CD14-positive monocyte (primary cell): ENCODE data around the gene C1orf74. TPM values are rescaled to one million over a fixed set of nuclear protein-coding genes. Genes with fewer than 3 reads are reported as not detected.

Experiments used
- DNase-seq, 3 donors: peaks; one replicate each; pipeline ENCODE4 v3.0.0-alpha.2; 2011 to 2022
- H2AFZ ChIP-seq: 2 replicates; pipeline ENCODE4 v1.6.0; 2012; ENCODE audit warnings: mild to moderate bottlenecking, low read depth, low read length, inconsistent platforms; ENCODE audit not compliant: insufficient read depth, poor library complexity, severe bottlenecking
- H3K27ac ChIP-seq, 2 donors: 1 replicate in 1 of 2; 2 replicates in 1 of 2; pipeline ENCODE4 v1.5.1; 2012 to 2013; ENCODE audit warnings: low read length in 2 of 2, control low read depth in 1 of 2, inconsistent platforms in 1 of 2, low read depth in 1 of 2, mild to moderate bottlenecking in 1 of 2
- H3K27me3 ChIP-seq, 2 donors: one replicate each; pipeline versions ENCODE4 v1.6.0 to v1.6.1; 2011 to 2013; ENCODE audit warnings: low read length in 2 of 2; ENCODE audit not compliant: control insufficient read depth in 2 of 2, insufficient read depth in 2 of 2
- H3K36me3 ChIP-seq, 2 donors: replicated peaks in 1 of 2; 1 replicate in 1 of 2; 2 replicates in 1 of 2; pipeline versions ENCODE4 v1.5.1 to v1.6.1; 2012 to 2013; ENCODE audit warnings: low read length in 2 of 2, control low read depth in 1 of 2, inconsistent platforms in 1 of 2, mild to moderate bottlenecking in 1 of 2; ENCODE audit not compliant: insufficient read depth in 2 of 2, control insufficient read depth in 1 of 2
- H3K4me1 ChIP-seq, 2 donors: 1 replicate in 1 of 2; 2 replicates in 1 of 2; pipeline versions ENCODE4 v1.5.1 to v1.6.1; 2012 to 2013; ENCODE audit warnings: low read length in 2 of 2, control low read depth in 1 of 2, inconsistent platforms in 1 of 2, mild to moderate bottlenecking in 1 of 2, moderate library complexity in 1 of 2; ENCODE audit not compliant: insufficient read depth in 2 of 2, control insufficient read depth in 1 of 2
- H3K4me2 ChIP-seq: replicated peaks from 2 replicates; pipeline ENCODE3; 2012; ENCODE audit warnings: low read length, moderate library complexity, mild to moderate bottlenecking; ENCODE audit not compliant: poor library complexity, severe bottlenecking; ENCODE audit errors: extremely low read depth
- H3K4me3 ChIP-seq, 3 experiments: fragments of 200-600 bp in 1 of 3; sonication (generic) in 1 of 3; replicated peaks in 1 of 3; 1 replicate in 2 of 3; 2 replicates in 1 of 3; pipeline ENCODE4 v1.5.1; 2011 to 2013; ENCODE audit warnings: low read length in 3 of 3, mild to moderate bottlenecking in 3 of 3, control low read depth in 2 of 3, low read depth in 2 of 3, inconsistent platforms in 1 of 3, moderate library complexity in 1 of 3
- H3K79me2 ChIP-seq: 2 replicates; pipeline ENCODE4 v1.6.0; 2012; ENCODE audit warnings: mild to moderate bottlenecking, control low read depth, inconsistent platforms, low read length, moderate library complexity; ENCODE audit not compliant: insufficient read depth
- H3K9ac ChIP-seq: 2 replicates; pipeline ENCODE4 v1.6.0; 2017; ENCODE audit warnings: low read length, mild to moderate bottlenecking; ENCODE audit not compliant: insufficient read depth, poor library complexity, severe bottlenecking
- H3K9me3 ChIP-seq, 2 donors: replicated peaks in 1 of 2; 1 replicate in 1 of 2; 2 replicates in 1 of 2; pipeline versions ENCODE4 v1.5.1 to v1.6.1; 2012 to 2013; ENCODE audit warnings: low read length in 2 of 2, control low read depth in 1 of 2; ENCODE audit not compliant: control insufficient read depth in 1 of 2, insufficient read depth in 1 of 2
- H4K20me1 ChIP-seq: 2 replicates; pipeline ENCODE4 v1.6.0; 2012; ENCODE audit warnings: mild to moderate bottlenecking, low read length, control low read depth, moderate library complexity; ENCODE audit not compliant: insufficient read depth
- H3K27ac Mint-ChIP-seq, 7 donors: one replicate each; pipeline ENCODE4 v1.8.0; 2020; ENCODE audit warnings: mild to moderate bottlenecking in 7 of 7, mixed read lengths in 7 of 7, moderate library complexity in 6 of 7, inconsistent platforms in 2 of 7
- H3K27me3 Mint-ChIP-seq, 3 donors: one replicate each; pipeline ENCODE4 v1.8.0; 2021 to 2022; ENCODE audit warnings: low read depth in 3 of 3, mild to moderate bottlenecking in 3 of 3, mixed read lengths in 3 of 3, moderate library complexity in 3 of 3, inconsistent platforms in 1 of 3
- H3K36me3 Mint-ChIP-seq, 2 donors: one replicate each; pipeline ENCODE4 v1.8.0; 2020; ENCODE audit warnings: mixed read lengths in 2 of 2, inconsistent platforms in 1 of 2, mild to moderate bottlenecking in 1 of 2
- H3K4me1 Mint-ChIP-seq: one replicate; pipeline ENCODE4 v1.8.0; 2020; ENCODE audit warnings: mild to moderate bottlenecking, mixed read lengths
- H3K4me3 Mint-ChIP-seq, 2 donors: one replicate each; pipeline ENCODE4 v1.8.0; 2020; ENCODE audit warnings: mild to moderate bottlenecking in 2 of 2, mixed read lengths in 2 of 2, moderate library complexity in 1 of 2
- H3K9me3 Mint-ChIP-seq, 7 donors: one replicate each; pipeline ENCODE4 v1.8.0; 2020 to 2022; ENCODE audit warnings: mixed read lengths in 7 of 7, mild to moderate bottlenecking in 6 of 7, moderate library complexity in 6 of 7, inconsistent platforms in 2 of 7
- WGBS: methylation state at CpG from one replicate; pipeline ENCODE4 v1.1.5; 2013; ENCODE audit warnings: missing lambda C conversion rate; ENCODE audit not compliant: insufficient coverage; 5-methylcytosine and 5-hydroxymethylcytosine counted together
- intact Hi-C, 2 donors: fragments of 100-400 bp; cut with micrococcal nuclease; formaldehyde crosslinking; loops; one replicate each; pipeline versions ENCODE4 v1.15.0 to v1.15.1; 2023
- polyA plus RNA-seq, 3 donors: library from polyadenylated mRNA; depleted of rRNA in 1 of 3; unstranded in 2 of 3; stranded (reverse) in 1 of 3; fragments of 300-500 nt in 2 of 3; fragments of >200 nt in 1 of 3; fragmentation: Illumina TruSeq in 2 of 3; gene quantifications; 1 replicate in 2 of 3; 2 replicates in 1 of 3; pipeline ENCODE4 v1.2.3, GENCODE V29; 2012 to 2021
- TF ChIP-seq, protein P1 (sequence below): fragments of 200-600 bp; IDR thresholded peaks from one replicate; pipeline ENCODE4 v1.8.0; 2022; ENCODE audit warnings: antibody characterized with exemption, mild to moderate bottlenecking

The C1orf74 gene
- polyA plus RNA-seq, 3 donors: 0.07 to 0.47 (median 0.19) TPM

- H3K4me1 ChIP-seq: peaks cover 19 to 28% of the 10 kb centered on the region in 2 donors
- no peak overlapping the region for H3K9ac ChIP-seq
- H3K9me3 ChIP-seq: no peaks in the 10 kb centered on the region
- 0% methylated on average over 2 of the region's 3 CpGs for WGBS
- no peak overlapping the region for H2AFZ ChIP-seq
- intact Hi-C loops: no loop called here
- peak overlapping the region in 1 of 3 experiments; percentile 39 for H3K4me3 ChIP-seq
- peak overlapping the region in 1 of 2 donors; percentile 62 for H3K4me3 Mint-ChIP-seq
- TF ChIP-seq, protein P1, sequence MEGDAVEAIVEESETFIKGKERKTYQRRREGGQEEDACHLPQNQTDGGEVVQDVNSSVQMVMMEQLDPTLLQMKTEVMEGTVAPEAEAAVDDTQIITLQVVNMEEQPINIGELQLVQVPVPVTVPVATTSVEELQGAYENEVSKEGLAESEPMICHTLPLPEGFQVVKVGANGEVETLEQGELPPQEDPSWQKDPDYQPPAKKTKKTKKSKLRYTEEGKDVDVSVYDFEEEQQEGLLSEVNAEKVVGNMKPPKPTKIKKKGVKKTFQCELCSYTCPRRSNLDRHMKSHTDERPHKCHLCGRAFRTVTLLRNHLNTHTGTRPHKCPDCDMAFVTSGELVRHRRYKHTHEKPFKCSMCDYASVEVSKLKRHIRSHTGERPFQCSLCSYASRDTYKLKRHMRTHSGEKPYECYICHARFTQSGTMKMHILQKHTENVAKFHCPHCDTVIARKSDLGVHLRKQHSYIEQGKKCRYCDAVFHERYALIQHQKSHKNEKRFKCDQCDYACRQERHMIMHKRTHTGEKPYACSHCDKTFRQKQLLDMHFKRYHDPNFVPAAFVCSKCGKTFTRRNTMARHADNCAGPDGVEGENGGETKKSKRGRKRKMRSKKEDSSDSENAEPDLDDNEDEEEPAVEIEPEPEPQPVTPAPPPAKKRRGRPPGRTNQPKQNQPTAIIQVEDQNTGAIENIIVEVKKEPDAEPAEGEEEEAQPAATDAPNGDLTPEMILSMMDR: no peak
- H3K79me2 ChIP-seq: no peaks in the 10 kb centered on the region
- H4K20me1 ChIP-seq: no peaks in the 10 kb centered on the region
- peaks cover 36% of the 10 kb centered on the region for H3K4me1 Mint-ChIP-seq
- no peaks in the 10 kb centered on the region for H3K27me3 ChIP-seq
- H3K27ac ChIP-seq: peak overlapping the region; percentile 21 to 59
- peak; percentile 70 to 98 (median 79) for DNase-seq
- H3K27me3 Mint-ChIP-seq: peaks cover 0 to 2% (median 0%) of the 10 kb centered on the region in 3 donors
- peak overlapping the region; percentile 32 to 90 (median 80) for H3K27ac Mint-ChIP-seq
- no peaks in the 10 kb centered on the region for H3K9me3 Mint-ChIP-seq
- H3K36me3 ChIP-seq: no peaks in the 10 kb centered on the region
- H3K4me2 ChIP-seq: peak overlapping the region; percentile 15
- H3K36me3 Mint-ChIP-seq: no peaks in the 10 kb centered on the region
These were observed 50.8 kb downstream of the C1orf74 start for GRCh38 chr1:209733409-209734192.

DNA sequence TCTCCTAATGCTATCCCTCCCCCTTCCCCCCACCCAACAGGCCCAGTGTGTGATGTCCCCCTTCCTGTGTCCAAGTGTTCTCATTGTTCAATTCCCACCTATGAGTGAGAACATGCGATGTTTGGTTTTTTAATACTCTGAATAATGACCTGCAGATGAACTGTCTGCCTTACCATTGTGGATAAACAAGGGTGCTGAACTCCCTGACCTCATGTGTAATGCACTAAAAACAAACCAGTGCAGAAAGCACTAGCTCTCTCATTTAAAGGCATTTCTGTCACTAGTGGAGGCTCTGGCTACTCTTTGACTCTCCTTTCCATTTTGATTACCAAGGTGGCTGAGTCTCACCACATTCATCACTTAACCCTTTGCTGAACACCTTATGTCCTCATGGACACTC, 51.6 kb downstream of the C1orf74 start:
- Histone ChIP-seq H3K27me3 (no peaks in the 10 kb centered on the region), H3K4me2 (no peak overlapping the region), H3K9me3 (no peaks in the 10 kb centered on the region), H3K27ac (peak overlapping the region in 1 of 2 donors; percentile 59), H3K4me1 (peaks cover 19 to 28% of the 10 kb centered on the region in 2 donors), H3K36me3 (no peaks in the 10 kb centered on the region), H3K79me2 (no peaks in the 10 kb centered on the region), H2AFZ (no peak overlapping the region), H3K9ac (no peak overlapping the region), H3K4me3 (no peak overlapping the region), H4K20me1 (no peaks in the 10 kb centered on the region)
- WGBS: no CpG with 5 or more reads among the region's 1 CpG
- Mint-ChIP-seq H3K36me3 (no peaks in the 10 kb centered on the region), H3K9me3 (no peaks in the 10 kb centered on the region), H3K4me3 (no peak overlapping the region), H3K27me3 (peaks cover 0 to 2% (median 0%) of the 10 kb centered on the region in 3 donors), H3K4me1 (peaks cover 36% of the 10 kb centered on the region), H3K27ac (no peak overlapping the region)
- no peak for DNase-seq
- TF ChIP-seq, protein P1: no peak
- intact Hi-C loops: no loop called here
